Neural progenitor cell (in vitro differentiated cells): ENCODE measurements around the gene KCNMA1. TPM values are rescaled to one million over a fixed set of nuclear protein-coding genes. Genes with fewer than 3 reads are reported as not detected.

Source experiments
- DNase-seq: peaks from one replicate; pipeline ENCODE4 v3.0.0-alpha.2; 2016; ENCODE audit warnings: low spot score
- H2AFZ ChIP-seq: fragments of 200-600 bp; sonication (generic); replicated peaks from 2 replicates; pipeline ENCODE4 v1.6.1; 2016; ENCODE audit warnings: antibody characterized with exemption
- H3F3A ChIP-seq: fragments of 200-600 bp; sonication (generic); 2 replicates; pipeline ENCODE4 v1.6.1; 2016; ENCODE audit warnings: antibody characterized with exemption, low read depth
- H3K27ac ChIP-seq: fragments of 200-600 bp; sonication (generic); 2 replicates; pipeline ENCODE4 v1.5.1; 2016; ENCODE audit warnings: mild to moderate bottlenecking
- H3K27me3 ChIP-seq: fragments of 200-600 bp; sonication (generic); 2 replicates; pipeline ENCODE4 v1.6.1; 2016; ENCODE audit warnings: mild to moderate bottlenecking, moderate library complexity
- H3K36me3 ChIP-seq: fragments of 200-600 bp; sonication (generic); 2 replicates; pipeline ENCODE4 v1.5.1; 2016
- H3K4me1 ChIP-seq: fragments of 200-600 bp; sonication (generic); 2 replicates; pipeline ENCODE4 v1.6.1; 2016; ENCODE audit warnings: mixed run types
- H3K4me2 ChIP-seq: fragments of 200-600 bp; sonication (generic); 2 replicates; pipeline ENCODE4 v1.6.1; 2016
- H3K4me3 ChIP-seq: fragments of 200-600 bp; sonication (generic); 2 replicates; pipeline ENCODE4 v1.5.1; 2016
- H3K79me2 ChIP-seq: fragments of 200-600 bp; sonication (generic); 2 replicates; pipeline ENCODE4 v1.6.1; 2016; ENCODE audit warnings: low read depth
- H3K9ac ChIP-seq: fragments of 200-600 bp; sonication (generic); 2 replicates; pipeline ENCODE4 v1.6.1; 2016
- H3K9me3 ChIP-seq: fragments of 200-600 bp; sonication (generic); 2 replicates; pipeline ENCODE4 v1.5.1; 2016; ENCODE audit warnings: low read depth
- H4K20me1 ChIP-seq: fragments of 200-600 bp; sonication (generic); 2 replicates; pipeline ENCODE4 v1.6.1; 2016; ENCODE audit warnings: low read depth
- H3K27ac Mint-ChIP-seq: 3 replicates; pipeline ENCODE4 v1.8.0; 2021; ENCODE audit warnings: mixed read lengths
- H3K27me3 Mint-ChIP-seq: 2 replicates; pipeline ENCODE4 v1.8.0; 2022; ENCODE audit warnings: low read depth, mild to moderate bottlenecking, inconsistent platforms, moderate library complexity, mixed read lengths; ENCODE audit not compliant: insufficient read depth
- H3K36me3 Mint-ChIP-seq: 3 replicates; pipeline ENCODE4 v1.8.0; 2021; ENCODE audit warnings: mixed read lengths
- H3K4me1 Mint-ChIP-seq: 3 replicates; pipeline ENCODE4 v1.8.0; 2021; ENCODE audit warnings: mixed read lengths
- H3K4me3 Mint-ChIP-seq: 3 replicates; pipeline ENCODE4 v1.8.0; 2021; ENCODE audit warnings: mild to moderate bottlenecking, moderate library complexity, mixed read lengths
- H3K9me3 Mint-ChIP-seq: 3 replicates; pipeline ENCODE4 v1.8.0; 2020; ENCODE audit warnings: mixed read lengths
- CTCF ChIP-seq: fragments of 200-600 bp; sonication (generic); IDR thresholded peaks from 2 replicates; pipeline ENCODE4 v1.5.1; 2017; ENCODE audit warnings: antibody characterized with exemption, mild to moderate bottlenecking
- EZH2 ChIP-seq: fragments of 200-600 bp; sonication (generic); IDR thresholded peaks from 2 replicates; pipeline ENCODE4 v1.6.1; 2017; ENCODE audit warnings: antibody characterized with exemption, mild to moderate bottlenecking, moderate library complexity
- EZH2phosphoT487 ChIP-seq: fragments of 200-600 bp; sonication (generic); IDR thresholded peaks from 2 replicates; pipeline ENCODE4 v1.6.1; 2017; ENCODE audit warnings: antibody characterized with exemption
- total RNA-seq: library from RNA; depleted of rRNA; stranded (reverse); fragments of >200 nt; gene quantifications from 2 replicates; pipeline ENCODE4 v1.2.3, GENCODE V29; 2015; ENCODE audit warnings: low replicate concordance

KCNMA1 gene
- total RNA-seq, 1 donor from 2014 or later = 2.4 TPM

- H3K79me2 ChIP-seq = no peaks in the 10 kb centered on the region
- Mint-ChIP-seq H3K27ac (no peak overlapping the region), H3K9me3 (no peaks in the 10 kb centered on the region), H3K27me3 (no peaks in the 10 kb centered on the region), H3K4me3 (no peak overlapping the region), H3K36me3 (no peaks in the 10 kb centered on the region), H3K4me1 (peaks cover 5% of the 10 kb centered on the region)
- no peaks in the 10 kb centered on the region for H3K4me1 ChIP-seq
- H2AFZ ChIP-seq = no peak overlapping the region
- no peak overlapping the region for H3K4me3 ChIP-seq
- H3K9ac ChIP-seq = no peak overlapping the region
- no peak overlapping the region for H3K4me2 ChIP-seq
- no peak for DNase-seq
- no peaks in the 10 kb centered on the region for H3K9me3 ChIP-seq
- no peaks in the 10 kb centered on the region for H3F3A ChIP-seq
- no peaks in the 10 kb centered on the region for H3K36me3 ChIP-seq
- no peak for TF ChIP-seq EZH2
- H3K27me3 ChIP-seq = no peaks in the 10 kb centered on the region
- H3K27ac ChIP-seq = no peak overlapping the region
- H4K20me1 ChIP-seq = no peaks in the 10 kb centered on the region
Observed at GRCh38 chr10:77023396-77023795, 614.2 kb downstream of the KCNMA1 start.

GRCh38 chr10:77022671-77023070 is 614.9 kb downstream of the KCNMA1 start:
- Histone ChIP-seq H4K20me1 (no peaks in the 10 kb centered on the region), H3F3A (no peaks in the 10 kb centered on the region), H3K27me3 (no peaks in the 10 kb centered on the region), H3K36me3 (no peaks in the 10 kb centered on the region), H3K4me3 (no peak overlapping the region), H3K27ac (no peak overlapping the region), H3K9me3 (no peaks in the 10 kb centered on the region), H3K4me2 (no peak overlapping the region), H2AFZ (no peak overlapping the region), H3K79me2 (no peaks in the 10 kb centered on the region), H3K9ac (no peak overlapping the region), H3K4me1 (no peaks in the 10 kb centered on the region)
- no peak for DNase-seq
- TF ChIP-seq EZH2phosphoT487 = no peak
- no peaks in the 10 kb centered on the region for H3K27me3 Mint-ChIP-seq
- H3K36me3 Mint-ChIP-seq = no peaks in the 10 kb centered on the region
- H3K9me3 Mint-ChIP-seq = no peaks in the 10 kb centered on the region
- H3K4me1 Mint-ChIP-seq = peaks cover 5% of the 10 kb centered on the region
- no peak overlapping the region for H3K27ac Mint-ChIP-seq
- no peak overlapping the region for H3K4me3 Mint-ChIP-seq

- no peaks in the 10 kb centered on the region for H3K79me2 ChIP-seq
- Mint-ChIP-seq H3K27me3 (no peaks in the 10 kb centered on the region), H3K36me3 (no peaks in the 10 kb centered on the region), H3K4me1 (peaks cover 5% of the 10 kb centered on the region), H3K4me3 (no peak overlapping the region), H3K27ac (no peak overlapping the region), H3K9me3 (no peaks in the 10 kb centered on the region)
- H3K9me3 ChIP-seq = no peaks in the 10 kb centered on the region
- no peak overlapping the region for H3K4me2 ChIP-seq
- no peak overlapping the region for H3K27ac ChIP-seq
- H3K4me3 ChIP-seq = no peak overlapping the region
- no peaks in the 10 kb centered on the region for H3K36me3 ChIP-seq
- H3K27me3 ChIP-seq = no peaks in the 10 kb centered on the region
- H3K9ac ChIP-seq = no peak overlapping the region
- H3K4me1 ChIP-seq = no peaks in the 10 kb centered on the region
- no peak for TF ChIP-seq EZH2
- TF ChIP-seq CTCF = no peak
- TF ChIP-seq EZH2phosphoT487 = no peak
- DNase-seq = no peak
- H3F3A ChIP-seq = no peaks in the 10 kb centered on the region
- H4K20me1 ChIP-seq = no peaks in the 10 kb centered on the region
- no peak overlapping the region for H2AFZ ChIP-seq
Observed at GRCh38 chr10:77021966-77022490, 615.6 kb downstream of the KCNMA1 start.

DNA sequence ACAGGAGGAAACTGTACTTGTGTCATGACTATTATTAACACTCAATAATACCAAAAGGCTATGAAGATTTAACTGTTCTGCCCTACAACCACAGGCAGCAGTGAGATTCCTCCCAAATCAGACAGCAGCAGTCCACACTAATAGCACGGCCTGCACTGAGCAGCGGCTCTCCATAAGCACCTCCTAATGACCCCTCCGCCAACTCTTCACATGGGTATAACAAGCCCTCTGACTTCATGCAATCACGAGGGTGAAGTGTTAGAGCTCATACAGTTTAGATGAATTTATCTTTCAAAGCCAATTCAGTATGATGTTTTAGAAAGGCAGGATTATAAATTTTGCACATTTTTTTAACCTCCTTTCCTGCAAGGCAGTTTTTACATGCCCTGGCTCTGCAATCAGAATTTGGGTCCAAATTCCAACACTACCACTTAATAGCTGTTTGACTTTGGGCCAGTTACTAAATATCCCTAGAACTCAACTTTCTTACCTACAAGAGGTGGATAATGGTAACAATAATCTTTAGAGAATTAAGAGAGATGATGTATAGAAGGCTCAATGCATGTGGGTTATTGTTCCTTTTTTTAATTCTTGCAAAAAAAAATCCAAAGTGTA is 617.1 kb downstream of the KCNMA1 start:
- Mint-ChIP-seq H3K27ac (no peak overlapping the region), H3K9me3 (no peaks in the 10 kb centered on the region), H3K4me1 (peaks cover 5% of the 10 kb centered on the region), H3K4me3 (no peak overlapping the region), H3K36me3 (no peaks in the 10 kb centered on the region), H3K27me3 (no peaks in the 10 kb centered on the region)
- TF ChIP-seq EZH2phosphoT487 (no peak), EZH2 (no peak), CTCF (no peak)
- H3K4me3 ChIP-seq = no peak overlapping the region
- H3K4me1 ChIP-seq = no peaks in the 10 kb centered on the region
- H3F3A ChIP-seq = no peaks in the 10 kb centered on the region
- H3K27ac ChIP-seq = no peak overlapping the region
- H3K9ac ChIP-seq = no peak overlapping the region
- no peaks in the 10 kb centered on the region for H3K79me2 ChIP-seq
- DNase-seq = no peak
- no peaks in the 10 kb centered on the region for H3K27me3 ChIP-seq
- H3K36me3 ChIP-seq = no peaks in the 10 kb centered on the region
- H3K9me3 ChIP-seq = no peaks in the 10 kb centered on the region
- no peak overlapping the region for H3K4me2 ChIP-seq
- H2AFZ ChIP-seq = no peak overlapping the region
- no peaks in the 10 kb centered on the region for H4K20me1 ChIP-seq
